ENCODE results near the gene MAN2A1.

- no peak for TF ChIP-seq CTCF (IDR thresholded peaks at IDR 0.05; ENCODE audit: low read length)
- no peak for TF ChIP-seq EZH2 (optimal IDR thresholded peaks at IDR 0.05; ENCODE audit: low read depth, low read length)
- no peak for TF ChIP-seq EZH2phosphoT487 (IDR thresholded peaks at IDR 0.05; ENCODE audit: low read length)
Observed at GRCh38 chr5:109643791-109644350, 45.9 kb upstream of the MAN2A1 start.

Measured in MM.1S (cell line).